GM12878 (cell line): Measurements from ENCODE around the gene DNAJC5. TPM values are rescaled to one million over a fixed set of nuclear protein-coding genes. Genes with fewer than 3 reads are reported as not detected.

Experiments used
- BCL11A ChIP-seq: IDR thresholded peaks from 2 replicates; pipeline ENCODE4 v1.6.1; 2011; ENCODE audit warnings: low read depth, low read length
- CBX3 ChIP-seq: fragments of 200-600 bp; sonication (generic); IDR thresholded peaks from 2 replicates; pipeline ENCODE4 v1.6.1; 2016; ENCODE audit warnings: low read depth, borderline replicate concordance
- CHD2 ChIP-seq: IDR thresholded peaks from 2 replicates; pipeline ENCODE4 v1.6.1; 2011; ENCODE audit warnings: low read depth, low read length, improper control_type of control experiment, borderline replicate concordance
- ETV6 ChIP-seq, 2 experiments: fragments of 450-650 bp in 1 of 2; IDR thresholded peaks in 1 of 2; conservative IDR thresholded peaks in 1 of 2; 2 replicates each; pipeline ENCODE4 v1.6.1; 2014; ENCODE audit warnings: antibody characterized with exemption in 1 of 2, borderline replicate concordance in 1 of 2, low read depth in 1 of 2, mild to moderate bottlenecking in 1 of 2, moderate library complexity in 1 of 2
- IRF4 ChIP-seq: IDR thresholded peaks from 2 replicates; pipeline ENCODE4 v1.6.1; 2011; ENCODE audit warnings: low read depth, low read length
- NRF1 ChIP-seq: conservative IDR thresholded peaks from 2 replicates; pipeline ENCODE4 v1.6.1; 2011; ENCODE audit warnings: mild to moderate bottlenecking, low read depth, low read length, improper control_type of control experiment
- RELA ChIP-seq: fragments of 450-650 bp; IDR thresholded peaks from 2 replicates; pipeline ENCODE4 v1.8.0; 2014; ENCODE audit warnings: borderline replicate concordance; ENCODE audit not compliant: partially characterized antibody
- SMAD5 ChIP-seq: IDR thresholded peaks from 2 replicates; pipeline ENCODE4 v1.6.1; 2016; ENCODE audit warnings: antibody characterized with exemption, low read depth
- TAF1 ChIP-seq: IDR thresholded peaks from 2 replicates; pipeline ENCODE4 v1.6.1; 2011; ENCODE audit warnings: mild to moderate bottlenecking, low read depth, low read length, borderline replicate concordance
- TCF7 ChIP-seq: IDR thresholded peaks from 2 replicates; pipeline ENCODE4 v1.6.1; 2014; ENCODE audit warnings: antibody characterized with exemption, borderline replicate concordance
- WRNIP1 ChIP-seq: IDR thresholded peaks from 2 replicates; pipeline ENCODE4 v1.6.1; 2011; ENCODE audit warnings: low read depth, low read length, improper control_type of control experiment, borderline replicate concordance
- polyA plus RNA-seq, 11 experiments: library from polyadenylated mRNA; depleted of rRNA in 4 of 11; unstranded in 6 of 11; stranded (reverse) in 5 of 11; fragments of >200 nt; fragmentation: Nextera tagmentation in 4 of 11; fragmentation: Illumina TruSeq in 1 of 11; extraction: Ambion mirVana in 4 of 11; extraction: Trizol in 1 of 11; gene quantifications; 1 replicate in 1 of 11; 2 replicates in 10 of 11; pipeline versions ENCODE4 v1.2.1 to v1.2.3, GENCODE V29; 2011 to 2016; ENCODE audit warnings: inconsistent platforms in 2 of 11, missing spikeins in 2 of 11, low read depth in 1 of 11
- total RNA-seq, 4 experiments: library from RNA; depleted of rRNA in 3 of 4; stranded (reverse); fragments of >200 nt in 3 of 4; fragmentation: Illumina TruSeq in 1 of 4; extraction: Trizol in 1 of 4; gene quantifications; 2 replicates each; pipeline versions ENCODE4 v1.2.1 to v1.2.3, GENCODE V29; 2013 to 2021
- TF ChIP-seq, protein P1 (sequence below): IDR thresholded peaks from 2 replicates; pipeline ENCODE4 v1.6.1; 2012; ENCODE audit warnings: improper control_type of control experiment, low read depth, low read length; ENCODE audit not compliant: insufficient replicate concordance
- TF ChIP-seq, protein P2 (sequence below): IDR thresholded peaks from 2 replicates; pipeline ENCODE4 v1.6.1; 2012; ENCODE audit warnings: mild to moderate bottlenecking, low read depth, low read length
- TF ChIP-seq, protein P3 (sequence below): IDR thresholded peaks from 2 replicates; pipeline ENCODE4 v1.6.1; 2011; ENCODE audit warnings: mild to moderate bottlenecking, low read depth, low read length, moderate library complexity; ENCODE audit not compliant: insufficient replicate concordance
- TF ChIP-seq, protein P4 (sequence below): fragments of 450-650 bp; IDR thresholded peaks from 2 replicates; pipeline ENCODE4 v1.6.1; 2018; ENCODE audit warnings: mild to moderate bottlenecking, low read depth, moderate library complexity; ENCODE audit not compliant: partially characterized antibody

The DNAJC5 gene
- total and polyA plus RNA-seq, 10 of the 15 experiments (the other 5 are each of a cell fraction or from before 2014, with no cell fraction given): 0.69 to 36.8 (median 17.0) TPM

DNA sequence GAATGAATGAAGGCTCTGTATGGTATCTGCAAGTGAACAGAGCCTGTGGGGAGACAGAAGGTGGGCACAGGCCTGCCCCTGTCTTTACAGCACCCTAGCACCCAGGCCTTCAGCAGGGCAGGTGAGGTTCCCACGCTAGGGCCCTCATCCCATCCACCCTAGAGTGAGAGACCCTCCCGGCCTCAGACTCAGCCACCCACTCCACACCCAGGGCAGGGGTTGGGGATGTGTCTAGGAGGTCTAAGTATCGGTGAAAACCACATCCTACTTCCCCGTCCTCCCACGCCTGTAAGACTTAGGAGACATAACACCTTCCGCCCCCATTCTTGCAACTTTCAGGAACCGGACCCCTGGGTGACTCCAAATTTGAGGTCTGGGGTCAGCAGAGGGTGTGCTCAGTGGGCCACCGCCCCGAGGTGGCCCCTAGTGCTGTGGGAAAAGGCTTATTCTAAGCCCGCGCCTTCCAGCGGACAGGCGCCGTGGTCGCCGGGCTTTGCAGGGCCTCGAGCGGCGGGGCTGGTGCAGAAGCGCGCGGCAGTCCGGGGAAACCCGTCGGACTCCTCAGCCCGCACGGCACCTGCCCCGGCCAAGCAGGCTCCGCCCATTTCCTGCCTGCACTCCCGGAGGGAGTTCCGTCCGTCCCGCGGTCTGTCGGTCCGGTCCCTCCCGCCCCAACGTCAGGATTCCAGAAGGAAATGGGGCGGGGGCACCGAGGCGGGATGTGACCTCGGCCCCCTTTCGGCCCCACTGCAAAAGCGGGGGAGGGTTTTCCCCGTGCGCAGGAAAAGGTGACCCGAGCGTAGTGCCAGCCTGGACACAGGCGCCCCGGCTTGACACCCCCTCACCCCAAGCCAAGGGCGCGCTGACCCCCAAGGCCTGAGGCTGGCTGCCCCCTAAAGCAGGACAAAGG is 83.6 kb downstream of the DNAJC5 start (continued):
- TF ChIP-seq, protein P1, sequence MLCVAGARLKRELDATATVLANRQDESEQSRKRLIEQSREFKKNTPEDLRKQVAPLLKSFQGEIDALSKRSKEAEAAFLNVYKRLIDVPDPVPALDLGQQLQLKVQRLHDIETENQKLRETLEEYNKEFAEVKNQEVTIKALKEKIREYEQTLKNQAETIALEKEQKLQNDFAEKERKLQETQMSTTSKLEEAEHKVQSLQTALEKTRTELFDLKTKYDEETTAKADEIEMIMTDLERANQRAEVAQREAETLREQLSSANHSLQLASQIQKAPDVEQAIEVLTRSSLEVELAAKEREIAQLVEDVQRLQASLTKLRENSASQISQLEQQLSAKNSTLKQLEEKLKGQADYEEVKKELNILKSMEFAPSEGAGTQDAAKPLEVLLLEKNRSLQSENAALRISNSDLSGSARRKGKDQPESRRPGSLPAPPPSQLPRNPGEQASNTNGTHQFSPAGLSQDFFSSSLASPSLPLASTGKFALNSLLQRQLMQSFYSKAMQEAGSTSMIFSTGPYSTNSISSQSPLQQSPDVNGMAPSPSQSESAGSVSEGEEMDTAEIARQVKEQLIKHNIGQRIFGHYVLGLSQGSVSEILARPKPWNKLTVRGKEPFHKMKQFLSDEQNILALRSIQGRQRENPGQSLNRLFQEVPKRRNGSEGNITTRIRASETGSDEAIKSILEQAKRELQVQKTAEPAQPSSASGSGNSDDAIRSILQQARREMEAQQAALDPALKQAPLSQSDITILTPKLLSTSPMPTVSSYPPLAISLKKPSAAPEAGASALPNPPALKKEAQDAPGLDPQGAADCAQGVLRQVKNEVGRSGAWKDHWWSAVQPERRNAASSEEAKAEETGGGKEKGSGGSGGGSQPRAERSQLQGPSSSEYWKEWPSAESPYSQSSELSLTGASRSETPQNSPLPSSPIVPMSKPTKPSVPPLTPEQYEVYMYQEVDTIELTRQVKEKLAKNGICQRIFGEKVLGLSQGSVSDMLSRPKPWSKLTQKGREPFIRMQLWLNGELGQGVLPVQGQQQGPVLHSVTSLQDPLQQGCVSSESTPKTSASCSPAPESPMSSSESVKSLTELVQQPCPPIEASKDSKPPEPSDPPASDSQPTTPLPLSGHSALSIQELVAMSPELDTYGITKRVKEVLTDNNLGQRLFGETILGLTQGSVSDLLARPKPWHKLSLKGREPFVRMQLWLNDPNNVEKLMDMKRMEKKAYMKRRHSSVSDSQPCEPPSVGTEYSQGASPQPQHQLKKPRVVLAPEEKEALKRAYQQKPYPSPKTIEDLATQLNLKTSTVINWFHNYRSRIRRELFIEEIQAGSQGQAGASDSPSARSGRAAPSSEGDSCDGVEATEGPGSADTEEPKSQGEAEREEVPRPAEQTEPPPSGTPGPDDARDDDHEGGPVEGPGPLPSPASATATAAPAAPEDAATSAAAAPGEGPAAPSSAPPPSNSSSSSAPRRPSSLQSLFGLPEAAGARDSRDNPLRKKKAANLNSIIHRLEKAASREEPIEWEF: no peak
- TF ChIP-seq SMAD5 (0 out of 2 replicates have a peak, but pooled peaks have one; percentile 26), BCL11A (0 out of 2 replicates have a peak, but pooled peaks have one; percentile 13), IRF4 (no peak), WRNIP1 (no peak), CBX3 (no peak), TAF1 (peak; percentile 77), ETV6 (conservative IDR thresholded peaks at IDR 0.05 in 1 of 2, IDR thresholded peaks at IDR 0.05 in 1 of 2; ENCODE audit: borderline replicate concordance in 1 of 2, low read depth in 1 of 2) (peak in 1 of 2 experiments; percentile 82; a peak in 2 of 4 replicates), CHD2 (no peak), TCF7 (no peak), NRF1 (no peak), RELA (peak; percentile 56)
- TF ChIP-seq, protein P2, sequence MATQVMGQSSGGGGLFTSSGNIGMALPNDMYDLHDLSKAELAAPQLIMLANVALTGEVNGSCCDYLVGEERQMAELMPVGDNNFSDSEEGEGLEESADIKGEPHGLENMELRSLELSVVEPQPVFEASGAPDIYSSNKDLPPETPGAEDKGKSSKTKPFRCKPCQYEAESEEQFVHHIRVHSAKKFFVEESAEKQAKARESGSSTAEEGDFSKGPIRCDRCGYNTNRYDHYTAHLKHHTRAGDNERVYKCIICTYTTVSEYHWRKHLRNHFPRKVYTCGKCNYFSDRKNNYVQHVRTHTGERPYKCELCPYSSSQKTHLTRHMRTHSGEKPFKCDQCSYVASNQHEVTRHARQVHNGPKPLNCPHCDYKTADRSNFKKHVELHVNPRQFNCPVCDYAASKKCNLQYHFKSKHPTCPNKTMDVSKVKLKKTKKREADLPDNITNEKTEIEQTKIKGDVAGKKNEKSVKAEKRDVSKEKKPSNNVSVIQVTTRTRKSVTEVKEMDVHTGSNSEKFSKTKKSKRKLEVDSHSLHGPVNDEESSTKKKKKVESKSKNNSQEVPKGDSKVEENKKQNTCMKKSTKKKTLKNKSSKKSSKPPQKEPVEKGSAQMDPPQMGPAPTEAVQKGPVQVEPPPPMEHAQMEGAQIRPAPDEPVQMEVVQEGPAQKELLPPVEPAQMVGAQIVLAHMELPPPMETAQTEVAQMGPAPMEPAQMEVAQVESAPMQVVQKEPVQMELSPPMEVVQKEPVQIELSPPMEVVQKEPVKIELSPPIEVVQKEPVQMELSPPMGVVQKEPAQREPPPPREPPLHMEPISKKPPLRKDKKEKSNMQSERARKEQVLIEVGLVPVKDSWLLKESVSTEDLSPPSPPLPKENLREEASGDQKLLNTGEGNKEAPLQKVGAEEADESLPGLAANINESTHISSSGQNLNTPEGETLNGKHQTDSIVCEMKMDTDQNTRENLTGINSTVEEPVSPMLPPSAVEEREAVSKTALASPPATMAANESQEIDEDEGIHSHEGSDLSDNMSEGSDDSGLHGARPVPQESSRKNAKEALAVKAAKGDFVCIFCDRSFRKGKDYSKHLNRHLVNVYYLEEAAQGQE: no peak
- TF ChIP-seq, protein P3, sequence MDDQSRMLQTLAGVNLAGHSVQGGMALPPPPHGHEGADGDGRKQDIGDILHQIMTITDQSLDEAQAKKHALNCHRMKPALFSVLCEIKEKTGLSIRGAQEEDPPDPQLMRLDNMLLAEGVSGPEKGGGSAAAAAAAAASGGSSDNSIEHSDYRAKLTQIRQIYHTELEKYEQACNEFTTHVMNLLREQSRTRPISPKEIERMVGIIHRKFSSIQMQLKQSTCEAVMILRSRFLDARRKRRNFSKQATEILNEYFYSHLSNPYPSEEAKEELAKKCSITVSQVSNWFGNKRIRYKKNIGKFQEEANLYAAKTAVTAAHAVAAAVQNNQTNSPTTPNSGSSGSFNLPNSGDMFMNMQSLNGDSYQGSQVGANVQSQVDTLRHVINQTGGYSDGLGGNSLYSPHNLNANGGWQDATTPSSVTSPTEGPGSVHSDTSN: no peak
- TF ChIP-seq, protein P4, sequence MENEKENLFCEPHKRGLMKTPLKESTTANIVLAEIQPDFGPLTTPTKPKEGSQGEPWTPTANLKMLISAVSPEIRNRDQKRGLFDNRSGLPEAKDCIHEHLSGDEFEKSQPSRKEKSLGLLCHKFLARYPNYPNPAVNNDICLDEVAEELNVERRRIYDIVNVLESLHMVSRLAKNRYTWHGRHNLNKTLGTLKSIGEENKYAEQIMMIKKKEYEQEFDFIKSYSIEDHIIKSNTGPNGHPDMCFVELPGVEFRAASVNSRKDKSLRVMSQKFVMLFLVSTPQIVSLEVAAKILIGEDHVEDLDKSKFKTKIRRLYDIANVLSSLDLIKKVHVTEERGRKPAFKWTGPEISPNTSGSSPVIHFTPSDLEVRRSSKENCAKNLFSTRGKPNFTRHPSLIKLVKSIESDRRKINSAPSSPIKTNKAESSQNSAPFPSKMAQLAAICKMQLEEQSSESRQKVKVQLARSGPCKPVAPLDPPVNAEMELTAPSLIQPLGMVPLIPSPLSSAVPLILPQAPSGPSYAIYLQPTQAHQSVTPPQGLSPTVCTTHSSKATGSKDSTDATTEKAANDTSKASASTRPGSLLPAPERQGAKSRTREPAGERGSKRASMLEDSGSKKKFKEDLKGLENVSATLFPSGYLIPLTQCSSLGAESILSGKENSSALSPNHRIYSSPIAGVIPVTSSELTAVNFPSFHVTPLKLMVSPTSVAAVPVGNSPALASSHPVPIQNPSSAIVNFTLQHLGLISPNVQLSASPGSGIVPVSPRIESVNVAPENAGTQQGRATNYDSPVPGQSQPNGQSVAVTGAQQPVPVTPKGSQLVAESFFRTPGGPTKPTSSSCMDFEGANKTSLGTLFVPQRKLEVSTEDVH: no peak
